Dendritic cell treated with granulocyte-macrophage colony-stimulating factor and Interleukin-4, amounts not matched to agents 40 ng/mL and 50 ng/mL, for 4 days (primary cell): ENCODE results near the gene SEC14L2.
"Not testable (repeated sequence)": the region's sequence is repeated elsewhere in the genome, so short reads cannot be mapped to it uniquely, and the experiment has no call there.

Source experiments
- H3K27ac Mint-ChIP-seq: one replicate; pipeline ENCODE4 v1.8.0; 2022; ENCODE audit warnings: mild to moderate bottlenecking, mixed read lengths
- H3K27me3 Mint-ChIP-seq: one replicate; pipeline ENCODE4 v1.8.0; 2022; ENCODE audit warnings: mild to moderate bottlenecking, mixed read lengths
- H3K36me3 Mint-ChIP-seq: one replicate; pipeline ENCODE4 v1.8.0; 2022; ENCODE audit warnings: low read depth, mixed read lengths
- H3K4me1 Mint-ChIP-seq: one replicate; pipeline ENCODE4 v1.8.0; 2022; ENCODE audit warnings: low read depth, mixed read lengths
- H3K4me3 Mint-ChIP-seq: one replicate; pipeline ENCODE4 v1.8.0; 2022; ENCODE audit warnings: mild to moderate bottlenecking, moderate library complexity, mixed read lengths
- H3K9me3 Mint-ChIP-seq: one replicate; pipeline ENCODE4 v1.8.0; 2022; ENCODE audit warnings: mixed read lengths
- intact Hi-C: fragments of 100-400 bp; cut with micrococcal nuclease; formaldehyde crosslinking; loops from one replicate; pipeline ENCODE4 v1.15.0; 2022

The SEC14L2 gene

GRCh38 chr22:30455075-30455840 lies 58.4 kb downstream of the SEC14L2 start:
- intact Hi-C loops = no loop called here
- H3K4me3 Mint-ChIP-seq = no peak overlapping the region

GRCh38 chr22:30457981-30458380 lies 61.2 kb downstream of the SEC14L2 start:
- Mint-ChIP-seq H3K4me1 (peaks cover 5% of the 10 kb centered on the region), H3K9me3 (peaks cover 9% of the 10 kb centered on the region), H3K27ac (no peak overlapping the region), H3K4me3 (no peak overlapping the region), H3K27me3 (peaks cover 18% of the 10 kb centered on the region), H3K36me3 (no peaks in the 10 kb centered on the region)
- intact Hi-C loops = no loop called here

More at GRCh38 chr22:30455075-30455840, 58.4 kb downstream of the SEC14L2 start:
- Mint-ChIP-seq H3K9me3 (peaks cover 9% of the 10 kb centered on the region), H3K4me1 (peaks cover 5% of the 10 kb centered on the region), H3K27me3 (peaks cover 40% of the 10 kb centered on the region), H3K27ac (no peak overlapping the region), H3K36me3 (no peaks in the 10 kb centered on the region)

DNA sequence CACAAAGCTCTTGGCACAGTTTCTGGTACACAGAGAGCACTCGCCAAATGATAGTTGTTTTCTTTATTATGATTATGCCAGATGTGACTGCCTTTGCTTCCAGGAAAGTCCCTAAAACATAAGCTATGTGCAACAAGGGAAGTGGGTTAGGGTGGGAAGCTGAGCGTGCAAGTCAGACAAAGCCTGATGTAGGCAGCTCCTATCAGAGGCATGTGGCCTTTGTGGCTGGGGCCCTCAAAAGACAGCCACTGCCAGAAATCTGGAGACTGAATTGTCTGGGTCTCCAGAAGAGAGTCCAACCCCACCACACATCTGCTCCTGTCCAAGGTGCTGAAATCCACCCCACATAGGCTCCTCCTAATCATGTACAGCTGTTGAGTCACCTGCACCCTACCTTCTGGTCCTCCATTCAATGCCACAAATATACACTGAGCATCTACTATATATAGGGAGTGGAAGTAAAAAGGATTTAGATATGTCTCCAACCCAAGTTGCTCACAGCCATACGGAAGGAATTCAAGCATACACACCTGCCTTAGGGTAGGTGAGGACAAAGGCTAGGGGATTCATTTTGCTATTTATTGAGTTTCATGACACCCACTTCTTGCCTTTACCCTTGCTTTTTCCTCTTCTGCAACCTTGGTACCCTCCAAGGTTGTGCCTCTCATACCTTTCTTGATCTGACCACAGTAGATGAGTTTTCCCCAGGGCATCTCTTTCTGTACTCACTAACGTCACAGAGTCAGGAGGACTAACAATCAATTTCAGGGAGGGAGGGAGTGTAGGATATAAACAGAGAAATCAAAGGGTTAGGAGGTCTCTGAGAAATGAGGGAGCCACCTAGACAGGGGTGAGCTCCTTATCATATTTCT lies 62.6 kb downstream of the SEC14L2 start:
- no peak overlapping the region for H3K4me3 Mint-ChIP-seq
- H3K27ac Mint-ChIP-seq = no peak overlapping the region
- peaks cover 18% of the 10 kb centered on the region for H3K27me3 Mint-ChIP-seq
- peaks cover 9% of the 10 kb centered on the region for H3K9me3 Mint-ChIP-seq
- peaks cover 5% of the 10 kb centered on the region for H3K4me1 Mint-ChIP-seq
- intact Hi-C loops = no loop called here
- no peaks in the 10 kb centered on the region for H3K36me3 Mint-ChIP-seq

DNA sequence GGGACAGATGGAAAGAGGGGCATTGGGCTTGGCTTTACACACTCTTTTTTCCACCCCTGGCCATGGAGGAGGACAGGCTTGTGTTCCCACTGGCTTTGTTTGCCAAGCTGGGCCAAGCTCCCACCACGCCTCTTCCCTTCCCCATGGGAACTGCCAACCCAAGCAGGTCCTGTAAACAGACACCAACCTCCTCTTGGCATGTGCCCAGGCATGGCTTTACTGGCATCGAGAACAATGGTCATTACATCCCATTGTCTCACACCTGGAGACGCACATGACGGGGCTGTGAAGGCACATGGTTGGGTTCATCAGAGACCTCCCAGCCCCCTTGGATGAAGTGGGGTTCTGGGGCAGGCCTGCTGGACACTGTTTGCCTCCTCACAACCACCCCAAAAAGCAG lies 63.3 kb downstream of the SEC14L2 start:
- intact Hi-C loops = no loop called here
- Mint-ChIP-seq H3K27me3 (peaks cover 23% of the 10 kb centered on the region), H3K9me3 (peaks cover 9% of the 10 kb centered on the region), H3K4me1 (peaks cover 5% of the 10 kb centered on the region), H3K36me3 (no peaks in the 10 kb centered on the region), H3K27ac (no peak overlapping the region), H3K4me3 (no peak overlapping the region)

- H3K36me3 Mint-ChIP-seq = not testable (repeated sequence)
These were observed 63.7 kb downstream of the SEC14L2 start for GRCh38 chr22:30460555-30460954.

DNA sequence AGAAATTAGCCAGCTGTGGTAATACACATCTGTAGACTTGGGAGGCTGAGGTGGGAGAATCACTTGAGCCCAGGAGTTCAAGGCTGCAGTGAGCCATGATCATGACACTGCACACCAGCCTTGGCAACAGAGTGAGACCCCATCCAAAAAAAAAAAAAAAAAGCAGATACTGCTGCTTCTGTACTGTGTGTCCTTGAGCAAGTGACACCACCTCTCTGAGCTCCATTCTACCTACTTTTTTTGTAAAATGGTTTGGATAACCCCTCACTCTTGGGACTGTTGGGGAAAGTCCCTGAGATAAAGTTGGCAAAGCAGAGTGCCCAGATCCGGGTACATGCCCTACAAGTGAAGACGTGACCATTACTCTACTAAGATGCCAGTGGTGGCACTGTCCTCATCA lies 72.3 kb downstream of the SEC14L2 start:
- H3K4me1 Mint-ChIP-seq = no peaks in the 10 kb centered on the region
- no peaks in the 10 kb centered on the region for H3K9me3 Mint-ChIP-seq
- H3K4me3 Mint-ChIP-seq = no peak overlapping the region
- H3K36me3 Mint-ChIP-seq = no peaks in the 10 kb centered on the region
- peaks cover 22% of the 10 kb centered on the region for H3K27me3 Mint-ChIP-seq
- no peak overlapping the region for H3K27ac Mint-ChIP-seq
- intact Hi-C loops = no loop called here

More at GRCh38 chr22:30460555-30460954, 63.7 kb downstream of the SEC14L2 start:
- H3K9me3 Mint-ChIP-seq, intact Hi-C loops, H3K4me3 Mint-ChIP-seq, H3K4me1 Mint-ChIP-seq, H3K27ac Mint-ChIP-seq: not testable (repeated sequence)
- peaks cover 25% of the 10 kb centered on the region for H3K27me3 Mint-ChIP-seq

- H3K27me3 Mint-ChIP-seq = peaks cover 15% of the 10 kb centered on the region
- no peaks in the 10 kb centered on the region for H3K9me3 Mint-ChIP-seq
- H3K27ac Mint-ChIP-seq = no peak overlapping the region
- H3K4me3 Mint-ChIP-seq = no peak overlapping the region
- H3K4me1 Mint-ChIP-seq = no peaks in the 10 kb centered on the region
- H3K36me3 Mint-ChIP-seq = no peaks in the 10 kb centered on the region
- intact Hi-C loops = no loop called here
These were observed 73.8 kb downstream of the SEC14L2 start for GRCh38 chr22:30470655-30471054.

DNA sequence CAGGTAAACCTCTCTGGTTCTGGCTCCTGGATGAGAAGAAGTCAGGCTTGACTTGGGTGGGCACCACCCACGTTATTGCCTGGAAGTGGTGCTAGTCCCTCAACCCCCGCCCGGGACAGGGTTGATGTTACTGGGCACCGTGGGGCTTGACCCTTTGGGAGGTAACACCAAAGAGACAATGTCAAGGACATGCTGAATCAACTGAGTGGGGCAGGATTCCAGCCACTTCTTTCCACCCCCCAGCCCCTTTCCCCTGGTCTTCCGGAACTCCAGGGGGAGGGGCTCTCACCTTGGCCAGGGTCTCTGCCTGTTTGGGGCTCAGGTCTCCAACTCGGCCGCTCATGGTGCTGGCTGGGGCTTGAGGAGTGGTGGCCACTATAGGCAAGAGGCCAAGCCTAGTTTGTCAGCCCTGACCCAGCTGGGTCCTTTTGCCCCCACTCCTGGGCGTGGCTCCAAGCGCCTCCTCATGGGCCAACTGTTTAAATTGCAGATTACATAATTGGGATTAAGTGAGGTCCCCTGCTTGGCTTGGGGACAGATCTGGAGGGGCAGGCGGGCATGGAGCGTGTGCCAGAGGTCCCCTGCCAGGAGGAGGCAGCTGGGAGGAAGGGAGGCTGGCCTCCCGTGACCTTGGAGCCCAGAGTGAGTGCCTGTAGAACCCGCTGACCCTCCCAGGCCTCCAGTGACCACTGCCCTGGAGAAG lies 74.9 kb downstream of the SEC14L2 start, which contains the start of gene SEC14L3:
TSS of gene SEC14L3 (minus strand) at position 402 of the 703 bp plus-strand sequence. CDS start at position 343, 59 bp downstream.
- Mint-ChIP-seq H3K4me1 (no peaks in the 10 kb centered on the region), H3K27ac (no peak within 1 kb of the TSS), H3K27me3 (peaks cover 16% of the 10 kb centered on the region), H3K4me3 (no peak within 1 kb of the TSS), H3K9me3 (no peaks in the 10 kb centered on the region), H3K36me3 (no peaks in the 10 kb centered on the region)
- intact Hi-C loops = no loop called here

DNA sequence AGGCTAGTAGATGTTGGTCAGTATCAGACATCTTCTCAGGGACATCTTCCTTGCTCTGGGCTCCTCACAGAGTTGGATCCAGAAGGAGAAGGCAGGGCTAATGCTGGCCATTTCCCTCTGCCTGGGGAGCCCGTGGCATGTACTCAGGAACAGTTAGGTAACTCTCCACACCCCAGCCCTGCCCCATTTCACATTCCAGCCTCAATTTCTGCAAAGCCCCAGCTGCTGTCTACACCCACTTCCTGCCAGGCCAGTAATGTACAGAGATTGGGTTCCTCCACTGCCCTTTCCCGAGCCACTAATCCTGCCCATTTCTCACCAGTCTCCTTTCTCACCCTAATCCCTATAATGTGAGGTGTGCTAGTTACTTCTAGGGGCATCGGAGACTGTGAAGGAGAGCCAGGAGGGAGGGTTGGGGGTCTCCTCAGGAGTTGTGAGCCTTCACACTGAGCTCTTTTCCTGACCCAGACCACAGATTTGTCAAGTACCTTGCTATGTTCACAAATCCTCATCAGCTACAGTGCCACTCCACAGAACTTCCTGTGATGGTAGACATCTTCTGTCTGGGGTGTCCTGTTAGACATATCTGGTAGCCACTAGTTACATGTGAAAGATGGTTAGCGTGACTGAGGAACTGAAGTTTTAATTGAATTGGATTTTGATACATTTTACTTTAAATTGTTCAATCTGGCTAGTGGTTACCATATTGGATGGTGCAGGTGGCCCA lies 76.3 kb downstream of the SEC14L2 start:
- H3K4me3 Mint-ChIP-seq = no peak overlapping the region
- no peaks in the 10 kb centered on the region for H3K36me3 Mint-ChIP-seq
- intact Hi-C loops = no loop called here
- no peaks in the 10 kb centered on the region for H3K9me3 Mint-ChIP-seq
- H3K27ac Mint-ChIP-seq = no peak overlapping the region
- peaks cover 19% of the 10 kb centered on the region for H3K27me3 Mint-ChIP-seq
- H3K4me1 Mint-ChIP-seq = no peaks in the 10 kb centered on the region

GRCh38 chr22:30474121-30474520 lies 77.3 kb downstream of the SEC14L2 start:
- Mint-ChIP-seq H3K27ac (no peak overlapping the region), H3K4me1 (no peaks in the 10 kb centered on the region), H3K9me3 (no peaks in the 10 kb centered on the region), H3K27me3 (peaks cover 17% of the 10 kb centered on the region), H3K36me3 (no peaks in the 10 kb centered on the region), H3K4me3 (no peak overlapping the region)
- intact Hi-C loops = no loop called here
